HG02938 (cell line): Measurements from ENCODE around the gene ZMIZ1.

Source experiments
- ATAC-seq: cut with Tn5 transposase; IDR thresholded peaks from one replicate; pipeline ENCODE4 v1.9.1; 2021; ENCODE audit warnings: mild to moderate bottlenecking, moderate library complexity; ENCODE audit not compliant: unreplicated experiment

The ZMIZ1 gene

GRCh38 chr10:79079054-79079397 is 10.3 kb downstream of the ZMIZ1 start:
- no peak for ATAC-seq

GRCh38 chr10:79079490-79080355 is 11.0 kb downstream of the ZMIZ1 start:
- no peak for ATAC-seq

DNA sequence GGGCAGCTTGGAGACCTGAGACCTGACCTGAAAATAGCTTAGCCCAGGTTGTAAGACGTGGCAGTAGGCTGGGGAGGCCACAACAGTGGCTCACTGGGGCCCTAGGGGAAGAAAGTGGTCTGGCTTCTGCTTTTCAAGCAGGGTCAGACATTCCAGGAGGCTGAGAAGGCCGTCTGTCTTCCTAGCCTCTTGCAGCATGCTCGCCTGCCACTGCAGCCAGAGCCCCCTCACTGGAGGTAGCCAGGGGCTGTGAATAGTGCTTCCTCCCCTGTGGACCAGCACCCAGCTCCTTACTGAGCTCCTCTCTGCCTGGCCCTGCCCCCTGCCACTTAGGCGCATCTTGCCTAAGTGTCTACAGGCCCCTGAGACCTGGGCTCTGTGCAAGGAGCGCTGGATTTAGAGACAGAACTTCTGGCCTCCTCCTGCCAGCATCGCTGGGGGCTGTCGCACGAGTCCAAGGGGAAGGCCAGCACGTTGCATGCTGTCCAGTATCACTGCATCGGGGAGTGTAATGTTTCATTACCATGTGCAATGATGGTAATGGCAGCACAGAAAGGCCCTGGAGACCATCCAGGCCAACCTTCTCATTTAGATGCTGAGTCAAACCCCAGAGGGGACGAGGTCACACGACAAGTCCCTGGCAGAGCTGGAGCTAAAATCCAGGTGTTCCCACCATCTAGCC is 12.7 kb downstream of the ZMIZ1 start:
- no peak for ATAC-seq

DNA sequence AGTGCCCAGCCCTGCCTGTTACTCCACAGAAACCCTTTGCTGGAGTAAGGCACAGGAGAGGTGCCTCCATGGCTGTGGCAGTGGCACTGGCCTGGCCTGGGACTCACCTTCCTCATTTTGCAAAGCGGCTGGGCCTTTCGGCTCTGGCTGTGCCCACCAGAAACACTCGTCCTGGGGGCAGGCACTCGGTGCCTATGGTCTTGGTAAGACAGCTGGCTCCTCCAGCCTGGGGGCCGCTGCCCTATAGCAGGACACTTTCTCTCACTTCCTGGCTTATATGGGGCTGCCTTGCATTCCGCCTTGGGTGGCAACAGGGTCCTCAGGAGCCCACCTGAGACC is 13.2 kb downstream of the ZMIZ1 start:
- ATAC-seq, result no peak

DNA sequence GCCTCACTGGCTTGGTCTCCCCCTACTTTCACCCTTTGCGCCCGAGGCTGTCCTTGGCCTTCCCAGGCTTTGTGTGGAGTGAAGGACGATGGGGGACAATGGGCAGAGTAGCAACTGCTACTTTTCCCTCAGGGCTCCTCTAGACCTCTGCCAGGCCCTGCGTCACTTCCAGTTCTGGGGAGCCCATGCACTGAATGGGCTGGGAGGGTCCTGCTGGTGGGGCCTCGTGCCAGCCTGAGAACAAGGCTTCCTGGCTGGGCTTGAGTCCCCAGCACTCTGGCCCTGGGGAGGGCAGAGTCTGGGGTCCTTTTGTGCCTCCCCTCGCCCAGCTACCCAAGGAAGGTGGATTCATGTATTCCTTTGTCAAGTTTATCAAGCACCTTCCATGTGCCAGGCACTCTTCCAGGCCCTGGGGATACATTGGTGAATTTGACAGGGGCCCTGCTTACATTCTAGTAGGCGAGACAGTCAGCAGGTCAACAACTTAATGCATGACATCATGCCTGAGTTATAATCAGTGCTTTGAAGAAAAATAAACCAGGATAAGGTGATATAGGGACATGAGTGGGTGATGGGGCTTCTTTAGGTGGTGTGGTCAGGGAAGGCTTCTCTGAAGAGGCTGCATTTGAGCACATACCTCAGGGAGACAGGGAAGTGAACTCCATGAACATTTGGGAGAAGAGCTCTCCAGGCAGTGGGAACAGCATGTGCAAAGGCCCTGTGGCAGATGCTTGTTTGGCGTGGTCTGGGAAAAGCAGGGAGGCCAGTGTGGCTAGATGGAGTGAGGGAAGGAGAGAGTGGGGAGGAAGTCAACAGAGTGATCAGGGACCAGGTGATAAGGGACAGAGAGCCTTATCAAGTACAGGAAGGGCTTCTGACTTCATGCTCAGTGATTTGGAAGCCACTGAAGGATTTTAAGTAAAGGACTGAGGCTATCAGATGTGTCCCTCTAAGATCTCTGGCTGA is 14.1 kb downstream of the ZMIZ1 start:
- ATAC-seq, result no peak

GRCh38 chr10:79084012-79084971 is 15.5 kb downstream of the ZMIZ1 start:
- no peak for ATAC-seq

DNA sequence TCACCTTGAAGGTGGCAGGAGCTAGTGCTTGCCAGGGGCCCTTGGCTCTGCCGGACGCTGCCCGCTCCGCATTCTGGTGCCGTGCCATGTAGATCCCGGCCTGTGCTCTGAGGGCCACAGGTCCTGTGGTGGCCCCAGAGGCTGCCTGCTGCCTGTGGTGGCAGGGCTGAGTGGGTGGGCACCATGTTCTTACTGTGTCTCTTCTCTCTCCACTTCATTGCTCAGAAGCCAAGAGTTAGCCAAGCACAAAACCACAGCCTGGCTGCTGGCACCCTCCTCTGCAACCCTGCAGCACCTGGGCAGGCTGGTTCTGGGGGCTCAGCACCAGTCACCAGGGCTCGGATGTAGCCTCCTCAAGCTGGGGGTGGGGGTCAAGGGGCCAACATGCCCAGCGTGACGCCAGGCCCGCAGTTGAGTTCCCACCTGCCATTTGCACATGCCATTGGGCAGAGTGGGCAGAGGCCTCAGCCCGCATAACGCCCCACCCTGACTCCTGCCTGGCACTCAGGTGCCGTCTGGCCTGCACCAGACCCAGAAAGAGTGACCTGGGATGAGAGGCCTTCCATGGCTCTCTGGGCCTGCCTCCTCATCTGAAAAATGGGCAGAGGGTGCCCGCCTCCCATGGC is 16.3 kb downstream of the ZMIZ1 start:
- ATAC-seq, result no peak

DNA sequence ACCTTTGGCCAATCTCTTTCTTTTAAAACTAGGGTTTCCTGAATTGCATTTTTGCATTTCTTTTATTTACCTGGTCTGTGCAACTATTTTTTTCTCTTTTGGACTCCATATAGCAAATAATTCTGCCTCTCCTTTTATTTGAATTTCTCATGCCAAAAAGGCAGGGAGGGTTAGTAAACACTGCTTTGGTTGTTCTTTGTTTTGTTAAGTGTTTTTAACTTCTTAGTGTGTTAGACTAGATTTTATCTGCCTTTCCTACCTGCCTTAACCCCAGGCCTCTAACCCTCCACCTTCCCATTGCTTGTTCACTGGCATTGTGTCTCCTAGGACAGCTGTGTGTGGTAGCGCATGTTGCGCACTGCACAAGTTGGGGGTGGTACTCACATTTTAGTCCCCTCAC is 18.1 kb downstream of the ZMIZ1 start:
- ATAC-seq, result no peak

GRCh38 chr10:79087721-79088120 is 19.0 kb downstream of the ZMIZ1 start:
- no peak for ATAC-seq

GRCh38 chr10:79088176-79088575 is 19.4 kb downstream of the ZMIZ1 start:
- no peak for ATAC-seq

DNA sequence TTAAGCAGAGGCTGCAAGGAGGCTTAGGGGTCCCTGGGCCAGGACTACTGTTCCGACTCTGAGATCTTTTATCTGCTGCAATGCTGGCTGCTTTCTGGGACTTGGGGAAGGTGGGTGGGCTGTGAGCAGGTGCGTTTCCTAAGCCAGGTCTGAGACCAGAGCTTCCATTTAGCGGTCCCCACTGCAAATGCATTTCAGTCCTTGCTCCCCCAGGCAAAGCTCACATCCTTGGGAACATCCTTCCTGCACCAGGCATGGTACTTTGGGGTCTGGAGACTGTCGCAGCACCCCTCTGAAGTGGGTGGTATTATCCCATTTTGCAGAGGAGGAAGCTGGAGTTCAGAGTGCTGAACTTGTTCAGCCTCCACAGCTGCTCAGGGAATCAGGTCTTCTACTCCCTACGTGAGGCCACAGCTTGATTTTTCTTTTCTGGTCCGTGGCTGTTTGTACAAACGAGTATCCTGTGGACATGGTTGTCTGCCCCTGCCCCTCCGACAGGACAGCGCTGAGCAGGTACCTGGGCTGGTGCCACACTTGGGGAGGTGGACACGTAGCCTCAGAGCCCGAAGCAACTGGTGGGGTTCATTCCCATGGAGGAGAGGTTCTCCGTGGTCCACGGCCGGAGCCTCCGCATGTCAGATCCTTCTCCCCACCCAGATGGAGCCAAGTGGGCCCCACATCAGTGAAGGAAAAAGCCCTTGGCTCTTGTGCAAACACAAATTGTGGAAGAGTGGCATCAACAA is 20.0 kb downstream of the ZMIZ1 start:
- ATAC-seq, result no peak

DNA sequence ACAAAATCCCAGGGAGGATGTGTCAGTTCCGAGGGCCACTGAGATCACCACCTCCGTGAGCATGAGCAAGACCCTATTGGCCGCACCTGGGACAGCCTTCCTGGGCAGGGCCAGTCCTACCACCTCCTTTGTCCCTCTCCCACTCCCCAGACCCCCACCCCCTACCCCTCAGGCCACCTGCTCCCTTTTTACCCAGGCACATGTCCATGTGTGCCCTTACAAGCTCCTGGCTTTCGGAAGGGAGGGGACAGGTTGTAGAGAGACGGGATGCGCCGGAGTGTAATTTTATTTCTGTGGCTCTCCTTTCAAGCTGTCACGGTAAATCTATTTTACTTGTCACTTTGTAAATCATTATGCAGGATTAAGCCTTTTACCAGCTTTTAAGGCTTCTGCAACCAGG is 20.9 kb downstream of the ZMIZ1 start:
- ATAC-seq, result no peak

- no peak for ATAC-seq
These were observed 21.5 kb downstream of the ZMIZ1 start for GRCh38 chr10:79090134-79090803.

DNA sequence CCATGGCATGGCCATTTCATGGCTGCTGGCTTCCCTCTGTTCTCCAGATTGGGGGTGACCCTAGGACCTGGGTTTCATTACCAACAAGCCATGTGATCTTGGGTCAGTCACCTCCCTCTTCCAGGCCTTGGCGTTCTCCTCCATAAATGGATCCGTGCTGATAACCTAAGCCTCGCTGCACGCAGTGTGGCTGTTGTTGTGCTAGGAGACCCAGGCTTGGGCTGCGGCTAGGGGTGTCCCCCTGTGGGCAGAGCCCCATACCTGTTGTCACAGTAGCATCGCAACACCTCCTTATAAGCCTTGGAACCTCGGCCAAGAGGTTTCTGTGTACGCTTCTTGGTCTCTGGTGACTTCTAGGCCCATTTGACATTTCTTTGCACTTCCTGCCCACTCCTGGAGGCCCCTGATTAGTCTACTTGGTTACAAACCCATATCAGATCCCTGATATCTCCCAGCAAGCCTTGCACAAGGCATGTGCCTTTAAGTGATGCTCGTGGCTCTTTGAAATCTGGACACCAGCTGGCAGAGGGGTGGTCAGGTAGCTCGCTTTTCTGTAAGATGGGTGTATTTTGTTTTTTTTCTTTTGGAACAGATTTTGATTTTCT is 23.6 kb downstream of the ZMIZ1 start:
- ATAC-seq, result no peak

DNA sequence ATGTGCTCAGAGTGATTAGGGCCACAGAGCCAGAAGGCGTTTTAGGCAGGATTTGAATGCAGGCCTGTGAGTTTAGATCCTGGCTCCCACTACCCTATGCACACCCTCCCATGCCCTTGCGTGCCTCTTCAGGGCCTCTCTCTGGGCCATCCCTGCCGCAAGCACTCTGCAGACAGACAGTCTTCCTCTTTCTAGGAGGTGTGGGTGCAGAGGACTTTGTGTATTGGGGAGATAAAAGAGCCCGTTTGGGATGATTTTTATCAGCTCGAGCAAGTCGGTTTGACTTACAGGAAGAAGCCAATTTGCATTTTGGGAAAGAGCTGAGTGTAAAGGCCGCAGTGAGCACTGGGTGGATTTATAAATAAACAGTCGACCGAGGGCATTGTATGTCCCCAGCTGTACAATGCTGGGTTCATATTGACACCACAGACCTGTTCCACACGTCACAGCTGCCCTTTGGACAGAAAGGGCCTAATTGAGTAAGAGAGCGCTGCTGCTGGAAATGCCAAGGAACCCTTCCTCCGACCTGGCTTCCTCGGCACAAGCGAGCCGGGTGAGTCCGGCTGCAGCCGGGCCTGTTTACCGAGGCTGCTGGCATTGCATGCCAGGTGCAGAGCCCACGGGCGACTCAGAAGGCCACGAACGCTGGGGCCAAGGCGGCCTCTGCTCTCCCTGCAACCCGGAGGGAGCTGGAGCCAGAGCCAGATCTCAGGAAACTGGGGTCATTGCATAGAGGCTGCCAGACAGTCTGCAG is 25.1 kb downstream of the ZMIZ1 start:
- ATAC-seq, result no peak

GRCh38 chr10:79094412-79095175 is 25.8 kb downstream of the ZMIZ1 start:
- no peak for ATAC-seq

GRCh38 chr10:79095316-79095715 is 26.6 kb downstream of the ZMIZ1 start:
- no peak for ATAC-seq
